NCI-H526 treated with DMSO at 0.1 percent for 48 hours (cell line): ENCODE results near the gene ASB6.
"Not testable (repeated sequence)": the region's sequence is repeated elsewhere in the genome, so short reads cannot be mapped to it uniquely, and the experiment has no call there.

Experiments
- DNase-seq: peaks from one replicate; lab custom pipeline; 2025; lab: John Stamatoyannopoulos, UW

ASB6 gene

GRCh38 chr9:129666575-129666974 is 24.6 kb upstream of the ASB6 start:
- DNase-seq = no peak

GRCh38 chr9:129665814-129666520 is 24.0 kb upstream of the ASB6 start:
- DNase-seq = no peak

DNA sequence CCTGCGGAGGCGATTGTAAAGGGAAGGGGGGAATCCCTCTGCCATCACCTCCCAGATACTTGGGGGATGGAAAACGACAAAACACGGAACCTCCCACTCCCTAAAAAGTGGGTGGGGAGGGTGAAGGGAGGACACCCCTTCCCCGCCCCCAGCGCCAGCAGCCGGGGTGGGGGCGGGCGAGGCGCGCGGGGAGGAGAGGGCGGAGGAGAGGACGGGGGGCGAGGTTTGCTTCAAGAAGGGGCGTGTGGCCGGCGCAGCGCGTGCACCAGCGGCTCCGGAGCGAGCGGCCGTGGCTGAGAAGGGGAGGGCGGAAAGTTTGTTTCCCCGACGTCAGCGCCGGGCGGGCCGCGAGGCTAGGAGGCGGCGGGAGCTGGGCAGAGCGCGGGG is 23.4 kb upstream of the ASB6 start, which contains the start of gene PRRX2:
Gene PRRX2 (plus strand): TSS at position 259 of the 387 bp plus-strand sequence. CDS start 221 bp downstream, outside the sequence.
- no peak for DNase-seq

DNA sequence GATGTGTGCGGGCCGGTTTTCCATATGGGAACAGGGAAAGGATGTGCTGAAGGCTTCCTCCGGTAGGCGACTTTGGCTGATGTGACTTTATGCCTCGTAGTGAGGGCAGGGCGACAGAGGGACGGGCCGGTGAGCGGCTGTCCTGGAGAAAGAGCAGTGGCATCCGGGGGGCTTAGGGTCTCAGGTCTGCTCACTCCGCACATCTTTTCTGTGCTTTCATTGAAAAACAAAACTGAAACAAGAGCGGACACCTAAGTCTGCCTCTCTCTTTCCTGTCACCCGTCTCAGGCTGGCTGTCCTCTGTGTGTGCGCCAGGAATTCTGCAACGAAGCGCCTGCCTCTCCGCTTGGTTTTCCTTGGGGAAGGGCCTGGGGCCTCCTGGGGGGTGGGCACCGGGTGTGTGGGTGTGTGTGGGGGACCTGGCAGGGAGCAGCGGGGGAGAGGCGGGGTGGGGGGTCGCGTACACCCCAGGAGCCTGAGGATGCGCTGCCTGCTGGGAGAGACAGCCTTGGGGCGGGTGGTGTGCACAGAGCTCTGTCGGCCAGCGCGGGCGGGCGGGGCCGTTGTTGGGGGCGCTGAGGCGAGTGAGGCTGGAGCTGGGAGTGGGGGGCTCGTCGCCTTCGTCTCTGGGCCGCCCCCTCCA is 22.9 kb upstream of the ASB6 start:
- no peak for DNase-seq

GRCh38 chr9:129662239-129662638 is 20.3 kb upstream of the ASB6 start:
- not testable (repeated sequence) for DNase-seq

DNA sequence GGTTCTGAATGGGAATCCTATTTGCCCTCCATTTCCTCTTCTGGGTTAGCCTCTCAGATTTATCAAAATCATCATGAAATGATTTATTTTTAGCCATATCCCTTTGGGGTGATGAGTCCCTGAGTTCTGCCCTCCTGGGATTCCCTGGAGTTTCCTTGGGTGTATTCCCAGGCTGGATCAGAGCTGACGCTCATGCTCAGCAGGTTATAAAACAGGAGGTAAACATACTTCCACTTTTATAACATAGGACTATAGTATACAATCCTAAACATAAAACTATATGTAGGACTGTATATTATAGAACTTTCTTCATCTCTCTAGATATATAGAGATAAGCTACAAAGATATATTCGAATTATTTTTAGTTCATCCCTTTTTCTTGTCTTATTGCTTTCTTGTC is 19.1 kb upstream of the ASB6 start:
- DNase-seq = no peak

- DNase-seq = no peak
These were observed 14.9 kb upstream of the ASB6 start for GRCh38 chr9:129656795-129657390.

DNA sequence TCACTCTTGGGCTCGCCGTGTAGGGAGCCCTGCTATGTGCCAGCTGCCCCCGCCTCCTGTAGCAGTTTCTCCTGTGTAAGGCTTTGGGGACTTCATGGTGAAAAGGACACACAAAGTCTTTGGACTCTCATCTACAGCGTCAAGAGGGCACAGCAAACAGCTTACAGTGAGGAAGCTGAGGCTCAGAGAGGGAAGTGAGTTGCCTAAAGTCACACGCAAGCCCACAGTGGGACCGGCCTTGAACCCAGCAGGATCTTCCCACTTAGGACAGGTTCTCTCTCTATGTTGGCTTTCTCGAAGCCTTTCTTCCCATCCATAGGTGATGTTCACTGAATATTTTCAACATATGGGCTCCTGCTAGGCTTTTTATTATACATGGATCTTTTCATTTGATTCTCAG is 13.7 kb upstream of the ASB6 start:
- no peak for DNase-seq

DNA sequence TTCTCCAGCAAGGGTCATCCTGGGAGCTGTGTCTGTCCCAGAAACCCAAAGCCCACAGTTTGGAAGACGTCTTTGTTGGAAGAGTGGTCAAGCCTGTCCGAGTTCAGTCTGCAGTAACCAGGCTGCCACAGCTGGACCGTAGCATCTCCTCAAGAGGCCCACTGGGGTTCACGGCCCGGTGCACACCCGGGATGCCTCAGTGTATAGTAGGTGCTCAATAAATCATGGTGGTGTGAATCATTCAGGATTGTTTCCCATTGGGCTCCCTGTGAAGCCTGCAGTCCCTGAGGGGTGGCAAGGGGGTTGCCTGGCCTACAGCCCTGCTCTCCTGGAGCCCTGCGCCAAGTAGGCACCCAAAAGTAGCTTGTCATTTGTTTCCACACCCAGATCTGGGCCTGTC is 13.2 kb upstream of the ASB6 start:
- DNase-seq = no peak

DNA sequence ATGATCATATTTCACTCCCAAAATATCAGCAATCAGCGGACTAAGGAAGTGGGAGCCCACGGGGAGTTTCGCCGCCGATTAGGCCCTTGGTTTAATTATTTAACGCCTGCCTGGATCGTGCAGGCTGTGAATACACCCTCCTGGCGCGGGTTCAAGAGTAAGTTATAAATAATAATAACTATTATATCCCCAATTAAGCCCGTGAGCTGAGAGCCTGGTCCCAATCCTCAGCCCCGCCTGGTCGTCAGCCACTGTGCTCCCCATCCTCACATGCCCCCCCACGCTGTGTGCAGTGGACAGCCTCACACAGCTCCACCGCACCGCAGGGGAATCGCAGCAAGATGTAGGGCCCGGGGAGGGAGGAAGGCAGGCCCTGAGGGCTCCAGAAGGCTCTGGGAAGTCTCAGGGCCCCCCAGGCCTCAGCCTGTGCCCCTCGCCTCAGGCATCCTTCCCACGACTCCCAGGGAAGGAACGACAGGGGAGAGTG is 12.6 kb upstream of the ASB6 start:
- no peak for DNase-seq

DNA sequence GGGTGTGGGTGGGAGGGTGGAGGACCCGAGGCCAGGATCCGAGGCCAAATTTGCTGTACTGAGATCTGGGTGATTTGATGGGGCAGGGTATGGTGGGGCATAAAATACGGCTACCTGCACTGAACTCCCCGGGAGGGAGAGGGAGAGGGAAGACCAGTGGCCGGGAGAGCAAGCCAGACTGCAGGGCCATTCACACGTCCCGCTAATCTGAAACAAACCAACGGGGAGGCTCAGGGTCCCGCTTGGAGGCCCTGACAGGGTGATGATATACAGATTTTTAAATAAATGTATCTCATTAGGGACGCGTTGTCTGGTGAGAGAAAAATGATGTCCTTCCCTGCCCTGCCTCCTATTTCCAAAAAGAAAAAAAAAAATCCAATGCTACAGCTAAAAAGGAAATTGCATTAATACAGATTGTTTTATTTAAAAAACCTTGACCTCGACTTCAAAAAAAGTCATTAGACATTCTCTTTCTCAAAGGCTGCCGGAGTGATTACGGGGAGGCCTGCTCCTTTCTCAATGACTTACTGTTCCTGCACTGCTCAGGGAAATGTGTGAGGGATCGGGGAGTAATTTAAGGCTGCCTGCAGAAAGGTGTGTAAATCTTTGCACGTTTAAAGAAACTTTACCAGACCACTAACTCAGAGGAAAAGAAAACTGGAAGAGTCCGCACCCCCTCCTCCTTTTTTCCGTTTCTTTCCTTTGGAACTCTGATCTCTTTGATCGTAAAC is 12.0 kb upstream of the ASB6 start:
- DNase-seq = no peak

DNA sequence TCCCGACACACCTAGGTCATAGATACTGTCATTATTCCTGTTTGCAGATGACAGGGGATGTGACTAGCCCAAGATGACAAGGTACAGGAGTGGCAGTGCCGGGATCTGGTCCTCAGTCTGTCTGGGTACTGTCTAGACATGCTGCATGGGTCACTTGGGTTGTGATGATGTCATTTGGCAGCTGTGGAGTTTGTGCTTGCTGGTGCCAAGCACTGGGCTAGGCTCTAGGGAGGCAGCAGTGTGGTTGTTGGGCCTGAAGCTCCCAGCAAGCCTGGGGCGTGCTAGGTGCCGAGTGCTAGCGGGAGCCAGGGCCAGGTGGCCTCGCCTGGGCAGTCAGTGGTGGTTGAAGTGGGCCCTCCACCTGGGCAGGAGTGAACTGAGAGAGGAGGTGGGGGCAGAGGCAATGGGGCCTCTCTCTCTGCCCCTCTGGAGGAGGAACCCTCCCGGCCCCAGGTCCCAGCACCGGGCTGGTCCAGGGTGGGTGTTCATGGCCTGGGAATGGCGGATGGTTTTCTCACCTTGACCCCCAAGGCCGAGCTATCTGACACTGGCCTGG is 8.8 kb upstream of the ASB6 start:
- DNase-seq = no peak

- DNase-seq = no peak
These were observed 8.1 kb upstream of the ASB6 start for GRCh38 chr9:129649726-129650679.

DNA sequence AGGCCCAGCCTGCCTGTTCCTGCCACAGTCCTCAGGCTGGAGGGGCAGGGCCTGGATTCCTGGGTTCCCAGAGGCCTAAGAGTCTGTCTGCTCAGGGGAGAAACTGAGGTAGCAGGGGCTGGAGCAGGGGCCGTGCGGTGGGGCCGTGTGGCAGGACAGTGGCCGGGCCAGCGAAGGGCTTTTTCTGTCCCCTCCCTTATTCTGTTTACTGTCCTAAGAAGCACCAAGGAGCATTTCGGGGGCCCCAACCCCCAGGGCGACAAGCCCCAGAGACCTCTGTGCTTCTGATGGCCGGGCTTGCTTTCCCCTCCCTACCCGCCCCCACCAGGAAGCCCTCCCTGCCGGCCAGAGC is 6.8 kb upstream of the ASB6 start:
- DNase-seq = no peak

GRCh38 chr9:129648092-129648763 is 6.3 kb upstream of the ASB6 start:
- no peak for DNase-seq

- no peak for DNase-seq
These were observed 5.7 kb upstream of the ASB6 start for GRCh38 chr9:129647635-129648034.

DNA sequence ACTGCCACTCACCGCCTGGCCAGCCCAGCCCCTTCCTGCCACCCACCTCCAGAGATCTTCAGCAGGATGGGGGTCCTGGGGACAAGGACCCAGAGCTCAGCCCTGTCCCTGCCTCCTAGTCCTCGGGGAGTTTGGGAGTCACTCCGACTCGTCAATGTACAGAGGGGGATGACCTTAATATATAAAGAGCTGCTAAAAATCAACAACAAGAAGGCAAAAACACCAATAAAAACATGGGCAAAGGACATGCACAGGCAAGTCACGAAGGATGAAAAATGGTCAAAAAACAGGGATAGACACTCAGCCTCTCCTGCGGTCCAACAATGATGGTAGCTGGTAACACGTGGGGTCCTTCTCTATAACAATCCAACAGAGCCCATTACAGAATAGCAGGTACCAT is 4.7 kb upstream of the ASB6 start:
- DNase-seq = no peak

- no peak for DNase-seq
These were observed 4.3 kb upstream of the ASB6 start for GRCh38 chr9:129646252-129646651.

GRCh38 chr9:129644902-129645301 is 3.0 kb upstream of the ASB6 start:
- DNase-seq = no peak

DNA sequence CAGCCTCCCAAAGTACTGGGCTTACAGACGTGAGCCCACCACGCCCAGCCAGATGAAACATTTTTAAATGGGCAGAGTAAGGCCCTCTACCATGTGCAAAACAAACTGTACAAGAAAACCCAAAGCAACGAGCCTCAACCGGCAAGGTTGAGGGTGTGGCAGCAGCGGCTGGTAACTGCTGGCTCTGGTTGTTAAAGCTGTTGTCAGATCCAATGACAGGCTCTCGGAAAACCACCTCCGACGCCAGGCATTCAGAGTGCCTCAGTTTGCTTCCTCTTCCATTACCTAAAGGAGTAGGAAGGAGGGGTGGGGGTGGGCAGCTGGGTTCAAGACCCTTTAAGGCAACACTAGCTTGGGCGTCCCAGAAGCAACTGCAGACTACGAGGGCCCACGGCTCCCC is 2.4 kb upstream of the ASB6 start:
- DNase-seq = no peak

GRCh38 chr9:129643706-129644105 is 1.8 kb upstream of the ASB6 start:
- DNase-seq = no peak
